ENCODE measurements around the gene PAQR6. TPM values are rescaled to one million over a fixed set of nuclear protein-coding genes. Genes with fewer than 3 reads are reported as not detected.
A peak's percentile ranks its signal among the peaks of the same experiment; 100 is the strongest.

Gene PAQR6
- total RNA-seq, 1 donor from 2014 or later: 21.5 TPM

GRCh38 chr1:156258859-156259258, 11.0 kb upstream of the PAQR6 start:
- Mint-ChIP-seq H3K27ac (no peak overlapping the region), H3K4me1 (ENCODE audit: low read depth) (no peaks in the 10 kb centered on the region), H3K36me3 (ENCODE audit: insufficient read depth) (peaks cover 34% of the 10 kb centered on the region), H3K4me3 (ENCODE audit: low read depth) (no peak overlapping the region), H3K27me3 (no peaks in the 10 kb centered on the region), H3K9me3 (ENCODE audit: low read depth) (no peaks in the 10 kb centered on the region)
- no peak for DNase-seq (ENCODE audit: low spot score, unreplicated experiment)
- no peak for TF ChIP-seq CTCF (IDR thresholded peaks at IDR 0.05; ENCODE audit: unreplicated experiment)

- H3K4me3 Mint-ChIP-seq (ENCODE audit: low read depth): no peak overlapping the region
- DNase-seq (ENCODE audit: low spot score, unreplicated experiment): no peak
- no peaks in the 10 kb centered on the region for H3K9me3 Mint-ChIP-seq (ENCODE audit: low read depth)
- no peak for TF ChIP-seq CTCF (IDR thresholded peaks at IDR 0.05; ENCODE audit: unreplicated experiment)
- peak overlapping the region; percentile 13 for H3K27ac Mint-ChIP-seq
- H3K4me1 Mint-ChIP-seq (ENCODE audit: low read depth): no peaks in the 10 kb centered on the region
- no peaks in the 10 kb centered on the region for H3K27me3 Mint-ChIP-seq
- H3K36me3 Mint-ChIP-seq (ENCODE audit: insufficient read depth): peaks cover 37% of the 10 kb centered on the region
Observed at GRCh38 chr1:156257711-156258110, 9.9 kb upstream of the PAQR6 start.

- no peak for TF ChIP-seq CTCF (IDR thresholded peaks at IDR 0.05; ENCODE audit: unreplicated experiment)
- H3K9me3 Mint-ChIP-seq (ENCODE audit: low read depth): no peaks in the 10 kb centered on the region
- H3K27ac Mint-ChIP-seq: no peak overlapping the region
- no peak overlapping the region for H3K4me3 Mint-ChIP-seq (ENCODE audit: low read depth)
- no peaks in the 10 kb centered on the region for H3K4me1 Mint-ChIP-seq (ENCODE audit: low read depth)
- no peak for DNase-seq (ENCODE audit: low spot score, unreplicated experiment)
- peaks cover 28% of the 10 kb centered on the region for H3K36me3 Mint-ChIP-seq (ENCODE audit: insufficient read depth)
- no peaks in the 10 kb centered on the region for H3K27me3 Mint-ChIP-seq
Observed at GRCh38 chr1:156253634-156254033, 5.8 kb upstream of the PAQR6 start.

- Mint-ChIP-seq H3K4me1 (ENCODE audit: low read depth) (peaks cover 4% of the 10 kb centered on the region), H3K36me3 (ENCODE audit: insufficient read depth) (peaks cover 23% of the 10 kb centered on the region), H3K27me3 (no peaks in the 10 kb centered on the region), H3K27ac (no peak overlapping the region), H3K9me3 (ENCODE audit: low read depth) (no peaks in the 10 kb centered on the region), H3K4me3 (ENCODE audit: low read depth) (no peak overlapping the region)
- DNase-seq (ENCODE audit: low spot score, unreplicated experiment): no peak
- no peak for TF ChIP-seq CTCF (IDR thresholded peaks at IDR 0.05; ENCODE audit: unreplicated experiment)
Observed at GRCh38 chr1:156251527-156251926, 3.7 kb upstream of the PAQR6 start.

- no peak for DNase-seq (ENCODE audit: low spot score, unreplicated experiment)
- H3K27ac Mint-ChIP-seq: no peak overlapping the region
- no peak overlapping the region for H3K4me3 Mint-ChIP-seq (ENCODE audit: low read depth)
- peaks cover 4% of the 10 kb centered on the region for H3K4me1 Mint-ChIP-seq (ENCODE audit: low read depth)
- H3K36me3 Mint-ChIP-seq (ENCODE audit: insufficient read depth): peaks cover 19% of the 10 kb centered on the region
- no peak for TF ChIP-seq CTCF (IDR thresholded peaks at IDR 0.05; ENCODE audit: unreplicated experiment)
- H3K27me3 Mint-ChIP-seq: no peaks in the 10 kb centered on the region
- H3K9me3 Mint-ChIP-seq (ENCODE audit: low read depth): no peaks in the 10 kb centered on the region
Observed at GRCh38 chr1:156249593-156249992, 1.7 kb upstream of the PAQR6 start.
